NCI-H524 treated with DMSO at 0.1 percent for 48 hours (cell line): Measurements from ENCODE around the gene DLL3.

Source experiments
- DNase-seq: peaks from one replicate; lab custom pipeline; 2025; lab: John Stamatoyannopoulos, UW

DLL3 gene

GRCh38 chr19:39481676-39482075, 17.1 kb upstream of the DLL3 start:
- no peak for DNase-seq

DNA sequence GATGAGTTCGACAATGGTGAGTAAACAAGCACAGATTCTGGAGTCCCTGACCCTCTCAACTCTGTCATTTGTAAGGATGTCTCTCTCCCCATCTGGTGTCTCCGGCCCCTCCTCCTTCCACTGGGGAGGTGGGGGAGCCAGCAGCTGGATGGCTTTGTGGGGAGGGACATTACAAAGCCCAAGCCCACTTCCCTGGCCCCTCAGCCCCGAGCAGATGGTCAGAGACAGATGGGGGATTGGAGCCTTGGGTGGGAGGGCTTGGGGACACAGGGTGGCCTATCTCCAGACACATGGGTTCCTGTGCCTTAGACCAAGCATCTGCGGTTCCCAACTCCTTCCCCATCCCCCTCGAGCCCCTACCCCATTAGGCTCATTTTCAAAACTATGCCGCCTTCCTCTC, 15.6 kb upstream of the DLL3 start:
- DNase-seq: peak; percentile 96

- DNase-seq: no peak
Measured at GRCh38 chr19:39489756-39490155, 9.0 kb upstream of the DLL3 start.

GRCh38 chr19:39492225-39492624, 6.5 kb upstream of the DLL3 start:
- no peak for DNase-seq

GRCh38 chr19:39492788-39493187, 6.0 kb upstream of the DLL3 start:
- DNase-seq: no peak

DNA sequence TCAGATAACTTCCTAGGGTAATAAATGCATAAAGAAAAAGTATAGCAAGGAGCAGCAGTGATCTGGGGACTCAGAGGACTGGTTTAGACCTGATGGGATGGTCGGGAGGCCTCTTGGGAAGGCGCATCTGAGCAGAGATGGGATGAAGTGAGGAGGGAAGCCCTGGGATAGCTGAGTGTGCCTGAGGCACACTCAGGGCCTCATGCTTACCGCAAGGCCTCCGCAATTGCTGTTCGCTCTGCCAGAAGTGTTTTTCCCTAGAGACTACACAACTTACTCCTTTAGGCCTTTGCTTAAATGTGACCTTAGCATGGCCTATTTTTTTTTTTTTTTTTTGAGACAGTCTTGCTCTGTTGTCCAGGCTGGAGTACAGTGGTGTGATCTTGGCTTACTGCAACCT, 4.1 kb upstream of the DLL3 start:
- no peak for DNase-seq

DNA sequence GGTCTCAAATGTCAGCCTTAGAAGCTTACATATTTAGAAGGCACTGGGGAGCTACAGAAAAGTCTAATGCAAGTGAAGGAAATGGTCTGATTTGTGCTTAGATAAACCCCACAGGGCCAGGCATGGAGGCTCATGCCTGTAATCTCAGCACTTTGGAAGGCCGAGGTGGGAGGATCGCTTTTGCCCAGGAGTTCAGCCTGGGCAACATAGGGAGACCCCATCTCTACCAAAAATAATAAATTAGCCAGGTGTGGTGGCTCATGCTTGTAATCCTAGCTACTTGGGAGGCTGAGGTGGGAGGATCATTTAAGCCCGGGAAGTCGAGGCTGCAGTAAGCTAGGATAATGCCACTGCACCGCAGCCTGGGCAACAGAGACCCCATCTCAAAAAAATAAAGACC, 2.7 kb upstream of the DLL3 start:
- DNase-seq: no peak

- peak; percentile 91 for DNase-seq
Measured at GRCh38 chr19:39497701-39497995, 1.1 kb upstream of the DLL3 start.

GRCh38 chr19:39497996-39498797, 550 bp upstream of the DLL3 start:
- peak; percentile 53 for DNase-seq

GRCh38 chr19:39499932-39500331, 1.2 kb downstream of the DLL3 start:
- DNase-seq: no peak

DNA sequence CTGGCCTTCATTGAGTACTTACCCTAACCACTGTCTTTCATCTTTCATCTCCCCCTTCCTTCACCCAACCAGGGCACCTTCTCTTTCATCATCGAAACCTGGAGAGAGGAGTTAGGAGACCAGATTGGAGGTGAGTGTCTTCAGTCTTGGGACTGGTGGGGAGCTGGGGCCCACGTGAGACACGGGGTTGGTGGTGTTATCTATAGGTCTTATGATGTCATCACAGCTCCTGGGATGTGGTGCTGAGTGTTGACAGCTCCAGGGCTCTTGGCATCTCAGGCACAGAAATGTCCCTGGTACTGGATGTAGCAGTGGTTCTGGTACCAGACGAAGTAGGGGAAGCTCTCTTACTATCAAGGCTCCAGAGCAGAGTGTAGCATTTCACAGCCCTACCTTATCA, 1.8 kb downstream of the DLL3 start:
- DNase-seq: no peak

GRCh38 chr19:39501340-39501739, 2.6 kb downstream of the DLL3 start:
- DNase-seq: no peak

DNA sequence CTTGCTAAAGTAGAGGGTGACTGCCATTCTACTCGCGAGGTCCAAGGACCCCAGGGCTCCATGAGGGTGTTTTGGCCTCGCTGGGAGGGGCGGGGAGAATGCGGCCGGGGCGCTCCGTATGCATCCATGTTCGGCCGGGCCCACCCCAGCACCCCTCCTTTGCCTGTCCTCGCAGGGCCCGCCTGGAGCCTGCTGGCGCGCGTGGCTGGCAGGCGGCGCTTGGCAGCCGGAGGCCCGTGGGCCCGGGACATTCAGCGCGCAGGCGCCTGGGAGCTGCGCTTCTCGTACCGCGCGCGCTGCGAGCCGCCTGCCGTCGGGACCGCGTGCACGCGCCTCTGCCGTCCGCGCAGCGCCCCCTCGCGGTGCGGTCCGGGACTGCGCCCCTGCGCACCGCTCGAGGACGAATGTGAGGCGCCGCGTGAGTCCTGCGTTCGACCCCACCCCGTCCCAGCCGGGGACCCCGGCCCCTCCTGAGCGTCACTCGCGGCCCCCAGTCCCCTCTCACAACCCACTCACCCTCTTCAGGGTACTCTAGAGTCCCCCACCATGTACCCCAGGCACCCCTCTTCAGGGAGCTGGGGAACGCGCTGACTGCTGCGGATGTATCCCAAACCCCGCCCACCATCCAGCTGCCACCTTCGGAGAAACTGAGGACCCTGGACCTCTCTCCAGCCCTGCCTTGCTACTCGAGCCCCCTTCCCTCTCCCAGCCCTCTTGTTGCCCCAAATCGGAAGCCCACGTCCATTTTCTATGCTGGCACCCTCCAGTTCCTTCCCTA, 4.1 kb downstream of the DLL3 start:
- DNase-seq: no peak

GRCh38 chr19:39506598-39506943, 7.8 kb downstream of the DLL3 start:
- DNase-seq: no peak

DNA sequence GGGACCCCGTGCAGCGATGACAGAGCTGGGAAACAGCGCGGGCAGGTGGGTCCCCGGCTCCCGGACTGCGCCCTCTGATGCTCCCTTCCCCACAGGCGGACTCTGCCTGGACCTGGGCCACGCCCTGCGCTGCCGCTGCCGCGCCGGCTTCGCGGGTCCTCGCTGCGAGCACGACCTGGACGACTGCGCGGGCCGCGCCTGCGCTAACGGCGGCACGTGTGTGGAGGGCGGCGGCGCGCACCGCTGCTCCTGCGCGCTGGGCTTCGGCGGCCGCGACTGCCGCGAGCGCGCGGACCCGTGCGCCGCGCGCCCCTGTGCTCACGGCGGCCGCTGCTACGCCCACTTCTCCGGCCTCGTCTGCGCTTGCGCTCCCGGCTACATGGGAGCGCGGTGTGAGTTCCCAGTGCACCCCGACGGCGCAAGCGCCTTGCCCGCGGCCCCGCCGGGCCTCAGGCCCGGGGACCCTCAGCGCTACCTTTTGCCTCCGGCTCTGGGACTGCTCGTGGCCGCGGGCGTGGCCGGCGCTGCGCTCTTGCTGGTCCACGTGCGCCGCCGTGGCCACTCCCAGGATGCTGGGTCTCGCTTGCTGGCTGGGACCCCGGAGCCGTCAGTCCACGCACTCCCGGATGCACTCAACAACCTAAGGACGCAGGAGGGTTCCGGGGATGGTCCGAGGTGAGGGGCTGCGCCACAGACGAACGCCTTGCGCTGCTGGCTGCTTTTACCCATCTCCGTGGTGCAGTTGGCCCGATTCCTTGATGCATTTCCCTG, 8.4 kb downstream of the DLL3 start:
- peak; percentile 43 for DNase-seq

DNA sequence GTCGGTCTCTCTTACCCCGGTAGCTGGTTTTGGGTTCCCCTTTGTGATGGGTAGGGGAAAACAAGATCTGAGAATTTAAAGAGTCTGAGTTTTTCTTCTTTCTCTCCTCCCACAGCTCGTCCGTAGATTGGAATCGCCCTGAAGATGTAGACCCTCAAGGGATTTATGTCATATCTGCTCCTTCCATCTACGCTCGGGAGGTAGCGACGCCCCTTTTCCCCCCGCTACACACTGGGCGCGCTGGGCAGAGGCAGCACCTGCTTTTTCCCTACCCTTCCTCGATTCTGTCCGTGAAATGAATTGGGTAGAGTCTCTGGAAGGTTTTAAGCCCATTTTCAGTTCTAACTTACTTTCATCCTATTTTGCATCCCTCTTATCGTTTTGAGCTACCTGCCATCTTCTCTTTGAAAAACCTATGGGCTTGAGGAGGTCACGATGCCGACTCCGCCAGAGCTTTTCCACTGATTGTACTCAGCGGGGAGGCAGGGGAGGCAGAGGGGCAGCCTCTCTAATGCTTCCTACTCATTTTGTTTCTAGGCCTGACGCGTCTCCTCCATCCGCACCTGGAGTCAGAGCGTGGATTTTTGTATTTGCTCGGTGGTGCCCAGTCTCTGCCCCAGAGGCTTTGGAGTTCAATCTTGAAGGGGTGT, 9.1 kb downstream of the DLL3 start:
- DNase-seq: no peak

DNA sequence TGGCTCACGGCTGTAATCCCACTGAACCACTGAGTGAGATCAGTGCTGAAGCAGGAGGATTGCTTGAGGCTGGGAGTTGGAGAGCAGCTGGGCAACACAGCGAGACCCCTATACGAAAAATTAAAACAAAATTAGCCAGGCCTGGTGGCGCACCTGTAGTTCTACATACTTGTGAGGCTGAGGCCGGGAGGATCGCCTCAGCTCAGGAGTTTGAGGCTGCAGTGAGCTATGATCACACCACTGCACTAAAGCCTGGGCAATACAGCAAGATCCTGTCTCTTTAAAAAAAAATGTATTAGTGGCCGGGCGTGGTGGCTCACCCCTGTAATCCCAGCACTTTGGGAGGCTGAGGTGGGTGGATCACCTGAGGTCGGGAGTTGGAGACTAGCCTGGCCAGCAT, 9.9 kb downstream of the DLL3 start:
- no peak for DNase-seq

DNA sequence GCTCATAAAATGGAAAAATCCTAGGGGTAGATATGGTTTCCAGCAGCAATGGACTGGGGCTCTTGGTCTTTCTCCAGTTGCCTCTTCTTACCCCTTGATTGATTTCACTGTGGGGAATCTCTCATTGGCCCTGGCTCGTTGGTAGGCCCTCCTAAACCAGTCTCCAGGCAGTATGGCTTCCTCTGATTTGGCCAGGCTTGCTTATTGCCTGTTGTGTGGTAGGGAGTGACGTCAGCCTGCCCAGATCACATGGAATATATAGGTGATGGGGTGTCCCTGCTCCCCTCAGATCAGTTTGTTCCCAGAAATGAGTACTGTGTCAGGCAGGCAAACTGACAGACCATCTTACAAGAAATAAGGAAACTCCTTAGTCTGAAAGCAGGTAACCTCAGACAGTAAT, 10.5 kb downstream of the DLL3 start:
- DNase-seq: no peak

DNA sequence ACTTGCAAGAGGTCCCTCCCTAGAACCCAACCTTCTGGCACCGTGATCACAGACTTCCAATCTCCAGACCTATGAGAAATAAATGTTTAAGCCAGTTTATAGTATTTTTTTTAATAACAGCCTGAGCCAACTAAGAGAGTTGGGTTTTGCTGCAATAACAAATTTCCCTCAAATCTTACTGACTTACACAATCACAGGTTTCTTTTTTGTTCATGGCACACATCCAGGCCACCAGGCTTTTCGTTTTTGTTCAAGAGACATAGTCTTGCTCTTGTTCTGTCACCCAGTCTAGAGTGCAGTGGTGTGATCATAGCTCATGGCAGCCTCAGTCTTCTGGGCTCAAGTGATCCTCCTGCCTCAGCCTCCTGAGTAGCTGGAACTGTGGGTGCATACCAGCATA, 14.2 kb downstream of the DLL3 start:
- DNase-seq: no peak

- DNase-seq: peak; percentile 26
Measured at GRCh38 chr19:39514840-39515550, 16.2 kb downstream of the DLL3 start, which contains the start of gene SELENOV. TSS of gene SELENOV (plus strand) at chr19:39515139. CDS start at chr19:39515213, 74 bp downstream.

DNA sequence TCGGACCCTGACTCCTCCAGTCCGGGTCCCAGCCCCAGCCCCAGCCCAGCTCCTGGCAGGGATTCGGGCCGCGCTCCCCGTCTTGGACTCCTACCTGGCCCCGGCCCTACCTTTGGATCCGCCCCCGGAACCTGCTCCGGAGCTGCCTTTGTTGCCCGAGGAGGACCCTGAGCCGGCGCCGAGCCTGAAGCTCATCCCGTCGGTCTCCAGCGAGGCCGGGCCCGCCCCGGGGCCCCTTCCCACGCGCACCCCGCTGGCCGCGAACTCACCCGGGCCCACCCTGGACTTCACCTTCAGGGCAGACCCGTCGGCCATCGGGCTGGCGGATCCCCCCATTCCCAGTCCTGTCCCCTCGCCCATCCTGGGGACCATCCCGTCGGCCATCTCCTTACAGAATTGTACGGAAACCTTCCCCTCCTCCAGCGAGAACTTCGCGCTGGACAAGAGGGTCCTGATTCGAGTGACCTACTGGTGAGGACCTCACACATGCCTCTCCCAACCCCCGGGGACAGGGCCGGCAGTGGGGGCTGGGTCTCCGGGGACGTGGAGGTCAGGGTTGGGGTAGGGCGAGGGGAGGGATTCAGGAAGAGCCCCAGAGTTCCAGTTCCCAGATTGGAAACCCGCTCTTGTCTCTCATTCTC, 16.9 kb downstream of the DLL3 start:
- DNase-seq: no peak
